Measurements from ENCODE around the gene JAZF1.

DNA sequence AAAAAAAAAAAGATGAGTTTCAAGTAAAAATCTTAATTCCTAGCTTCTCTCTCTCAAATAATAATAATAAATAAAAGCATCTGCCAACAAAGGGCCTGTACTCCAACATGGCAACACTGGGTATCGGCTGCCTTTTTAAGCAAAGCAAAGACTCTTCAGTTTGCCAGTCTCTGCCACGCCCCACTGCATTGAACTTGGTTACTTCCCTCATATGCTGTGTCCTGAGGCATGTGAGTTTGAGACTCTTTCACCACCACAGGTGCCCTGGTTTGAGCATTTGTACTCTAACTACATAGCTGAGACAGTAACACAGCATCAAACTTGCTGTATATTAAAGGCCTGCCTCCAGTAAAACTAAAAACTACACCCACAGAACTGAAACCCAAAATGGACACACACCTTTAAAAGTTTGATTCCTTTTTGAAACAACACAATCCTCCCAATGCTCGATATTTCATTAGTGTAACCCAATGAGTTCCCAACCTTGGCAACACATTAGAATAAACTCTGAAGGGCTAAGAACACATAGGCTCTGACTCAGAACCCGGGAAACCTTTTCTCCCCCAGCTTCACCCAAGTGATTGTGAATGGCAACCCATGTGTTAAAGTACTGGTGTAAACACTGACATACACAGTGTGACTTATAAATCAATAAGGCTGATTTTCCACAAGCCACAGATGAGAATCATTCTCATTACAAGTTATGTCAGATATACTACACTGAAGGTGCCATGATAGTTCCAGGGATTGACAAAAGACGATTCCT, 12.0 kb downstream of the JAZF1 start:
- TF ChIP-seq CTCF (IDR thresholded peaks at IDR 0.05): no peak
- no peak for TF ChIP-seq POLR2AphosphoS5 (IDR thresholded peaks at IDR 0.05)

All from breast epithelium (tissue), 3 donors.